Panc1 (cell line): Measurements from ENCODE around the gene DRC3. TPM values are rescaled to one million over a fixed set of nuclear protein-coding genes. Genes with fewer than 3 reads are reported as not detected.

ENCODE experiments used
- ATAC-seq: fragments of 200-7000 bp; cut with Tn5 transposase; 2 replicates; pipeline ENCODE4 v1.9.1; 2020; ENCODE audit warnings: mild to moderate bottlenecking, moderate library complexity
- BruUV-seq: library from RNA; stranded (reverse); fragments of 400-500 nt; replicated peaks from 2 replicates; lab custom pipeline; 2021; lab: Mats Ljungman, UMichigan
- CTCF ChIA-PET: fragments of 300-600 bp; sonication (Branson Sonifier 250); formaldehyde crosslinking; loops from one replicate; lab custom pipeline; 2022; ENCODE audit warnings: antibody characterized with exemption; lab: Charles Lee
- POLR2A ChIA-PET: fragments of 300-600 bp; sonication (Branson Sonifier 250); formaldehyde crosslinking; loops from one replicate; lab custom pipeline; 2022; ENCODE audit warnings: antibody characterized with exemption; lab: Charles Lee
- DNase-seq: peaks from one replicate; pipeline ENCODE4 v3.0.0-alpha.2; 2010; ENCODE audit warnings: low read depth, low spot score
- H3K27ac ChIP-seq: 2 replicates; pipeline ENCODE4 v1.5.1; 2011; ENCODE audit warnings: mild to moderate bottlenecking, low read length, inconsistent platforms
- H3K27me3 ChIP-seq: fragments of 200-500 bp; sonication (Bioruptor generic); 2 replicates; pipeline ENCODE4 v1.6.0; 2014; ENCODE audit warnings: low read length, inconsistent platforms; ENCODE audit not compliant: control insufficient read depth, insufficient read depth
- H3K36me3 ChIP-seq: fragments of 200-500 bp; sonication (Bioruptor generic); 2 replicates; pipeline ENCODE4 v1.5.1; 2014; ENCODE audit warnings: inconsistent platforms, mild to moderate bottlenecking, low read length, moderate library complexity; ENCODE audit not compliant: control insufficient read depth, insufficient read depth
- H3K4me1 ChIP-seq: 2 replicates; pipeline ENCODE4 v1.5.1; 2011; ENCODE audit warnings: inconsistent platforms, mild to moderate bottlenecking, low read length, moderate library complexity; ENCODE audit not compliant: control insufficient read depth, insufficient read depth
- H3K4me3 ChIP-seq, 2 experiments: 2 replicates each; pipeline ENCODE4 v1.5.1; 2011 to 2012; ENCODE audit warnings: low read depth in 2 of 2, low read length in 2 of 2, mild to moderate bottlenecking in 2 of 2, inconsistent platforms in 1 of 2, moderate library complexity in 1 of 2
- H3K9me3 ChIP-seq: fragments of 200-500 bp; sonication (Bioruptor generic); 2 replicates; pipeline ENCODE4 v1.5.1; 2014; ENCODE audit warnings: low read depth, mild to moderate bottlenecking, inconsistent platforms, low read length, moderate library complexity; ENCODE audit not compliant: control insufficient read depth, insufficient read depth
- CTCF ChIP-seq: fragments of 450-650 bp; IDR thresholded peaks from 2 replicates; pipeline ENCODE4 v1.5.1; 2017; ENCODE audit warnings: mild to moderate bottlenecking
- POLR2AphosphoS5 ChIP-seq: IDR thresholded peaks from 2 replicates; pipeline ENCODE4 v1.6.1; 2012; ENCODE audit warnings: mild to moderate bottlenecking, low read depth, low read length, moderate library complexity
- REST ChIP-seq, 2 experiments: IDR thresholded peaks; 2 replicates each; pipeline ENCODE4 v1.6.1; 2011 to 2012; ENCODE audit warnings: low read depth in 2 of 2, control low read depth in 1 of 2, low read length in 1 of 2, mild to moderate bottlenecking in 1 of 2, moderate library complexity in 1 of 2; ENCODE audit not compliant: insufficient read depth in 1 of 2
- SIN3A ChIP-seq: IDR thresholded peaks from 2 replicates; pipeline ENCODE4 v1.6.1; 2012; ENCODE audit warnings: low read depth, mild to moderate bottlenecking, low read length, moderate library complexity, borderline replicate concordance; ENCODE audit not compliant: insufficient read depth
- TCF7L2 ChIP-seq: IDR thresholded peaks from 2 replicates; pipeline ENCODE4 v1.6.1; 2011; ENCODE audit warnings: mild to moderate bottlenecking, low read depth, low read length, inconsistent platforms
- in situ Hi-C: cut with HindIII; loops from 2 replicates; pipeline ENCODE4 v1.10.0; 2016; ENCODE audit warnings: low sequenced_read_pairs, low pct_unique_long_range_greater_than_20kb
- intact Hi-C: fragments of 100-400 bp; cut with micrococcal nuclease; formaldehyde crosslinking; loops from one replicate; pipeline ENCODE4 v1.10.0; 2022; ENCODE audit not compliant: unreplicated experiment
- total RNA-seq: library from RNA; stranded (reverse); gene quantifications from one replicate; pipeline ENCODE4 v1.2.1, GENCODE V29; 2021; ENCODE audit not compliant: unreplicated experiment

The DRC3 gene
- total RNA-seq, 1 experiment from 2014 or later, result 3.6 TPM

GRCh38 chr17:17975436-17975835, 2.8 kb downstream of the DRC3 start:
- H3K36me3 ChIP-seq, result no peaks in the 10 kb centered on the region; the same call in 1 of the 2 replicates
- no peak for TF ChIP-seq REST (IDR thresholded peaks at IDR 0.05; ENCODE audit: insufficient read depth in 1 of 2, low read depth in 2 of 2, low read length in 1 of 2)
- no peak for TF ChIP-seq SIN3A
- no peak for TF ChIP-seq POLR2AphosphoS5
- no peak for TF ChIP-seq TCF7L2
- TF ChIP-seq CTCF, result no peak
- H3K9me3 ChIP-seq, result no peaks in the 10 kb centered on the region
- no peaks in the 10 kb centered on the region for H3K27me3 ChIP-seq
- ChIA-PET CTCF (no interaction called here), POLR2A (interaction anchor here (0.6 kb wide), 1 partner anchor 14 kb away, joined by 4 read pairs; no protein-coding TSS in a partner anchor)
- DNase-seq (no peak), ATAC-seq (no peak)
- intact Hi-C loops (no loop called here), in situ Hi-C loops (no loop called here)
- no peak overlapping the region for H3K4me3 ChIP-seq
- BruUV-seq, result no TSS peak
- H3K4me1 ChIP-seq, result peaks cover 14% of the 10 kb centered on the region
- no peak overlapping the region for H3K27ac ChIP-seq

DNA sequence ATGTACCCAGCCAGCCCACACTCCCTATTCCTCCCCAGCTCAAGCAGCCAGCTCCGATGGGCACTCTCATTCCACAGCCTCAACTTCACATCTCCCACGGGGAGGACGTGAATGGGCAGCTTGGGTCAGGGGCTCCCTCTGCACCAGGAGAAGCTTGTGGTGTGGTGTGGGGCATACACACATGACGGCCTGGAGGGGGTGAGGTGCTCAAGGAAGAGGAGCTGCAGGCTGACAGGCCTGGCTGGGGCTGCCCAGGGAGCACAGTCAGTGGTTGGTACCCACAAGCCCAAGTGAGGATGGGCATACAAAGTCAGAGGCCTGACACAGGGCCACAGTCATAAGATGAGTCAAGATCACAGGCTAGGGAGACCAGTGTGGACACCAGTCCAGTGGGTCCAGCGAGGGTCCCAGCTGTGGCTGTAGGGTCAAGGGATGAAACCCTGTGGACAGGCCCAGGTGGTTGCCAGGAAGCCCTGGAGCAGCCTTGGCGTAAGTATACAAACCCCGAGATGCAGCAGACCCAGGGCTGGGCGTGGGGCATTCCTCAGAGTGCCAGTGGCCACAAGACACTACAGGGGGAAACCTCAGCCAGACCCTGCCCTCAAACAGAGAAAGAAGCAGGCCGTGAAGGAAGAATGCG, 4.4 kb downstream of the DRC3 start:
- POLR2A ChIA-PET, result no interaction called here
- CTCF ChIA-PET, result no interaction called here
- no peak overlapping the region for H3K27ac ChIP-seq
- H3K4me1 ChIP-seq, result peaks cover 8% of the 10 kb centered on the region; the same call in 1 of the 2 replicates
- H3K27me3 ChIP-seq, result no peaks in the 10 kb centered on the region
- H3K4me3 ChIP-seq, result no peak overlapping the region
- no peaks in the 10 kb centered on the region for H3K36me3 ChIP-seq
- intact Hi-C loops (no loop called here), in situ Hi-C loops (no loop called here)
- no TSS peak for BruUV-seq
- DNase-seq (no peak), ATAC-seq (no peak)
- TF ChIP-seq SIN3A (no peak), REST (IDR thresholded peaks at IDR 0.05; ENCODE audit: insufficient read depth in 1 of 2, low read depth in 2 of 2, low read length in 1 of 2) (no peak), TCF7L2 (no peak), CTCF (no peak), POLR2AphosphoS5 (no peak)
- no peaks in the 10 kb centered on the region for H3K9me3 ChIP-seq
